ENCODE measurements around the gene TLE7.

- TF ChIP-seq, protein P1, sequence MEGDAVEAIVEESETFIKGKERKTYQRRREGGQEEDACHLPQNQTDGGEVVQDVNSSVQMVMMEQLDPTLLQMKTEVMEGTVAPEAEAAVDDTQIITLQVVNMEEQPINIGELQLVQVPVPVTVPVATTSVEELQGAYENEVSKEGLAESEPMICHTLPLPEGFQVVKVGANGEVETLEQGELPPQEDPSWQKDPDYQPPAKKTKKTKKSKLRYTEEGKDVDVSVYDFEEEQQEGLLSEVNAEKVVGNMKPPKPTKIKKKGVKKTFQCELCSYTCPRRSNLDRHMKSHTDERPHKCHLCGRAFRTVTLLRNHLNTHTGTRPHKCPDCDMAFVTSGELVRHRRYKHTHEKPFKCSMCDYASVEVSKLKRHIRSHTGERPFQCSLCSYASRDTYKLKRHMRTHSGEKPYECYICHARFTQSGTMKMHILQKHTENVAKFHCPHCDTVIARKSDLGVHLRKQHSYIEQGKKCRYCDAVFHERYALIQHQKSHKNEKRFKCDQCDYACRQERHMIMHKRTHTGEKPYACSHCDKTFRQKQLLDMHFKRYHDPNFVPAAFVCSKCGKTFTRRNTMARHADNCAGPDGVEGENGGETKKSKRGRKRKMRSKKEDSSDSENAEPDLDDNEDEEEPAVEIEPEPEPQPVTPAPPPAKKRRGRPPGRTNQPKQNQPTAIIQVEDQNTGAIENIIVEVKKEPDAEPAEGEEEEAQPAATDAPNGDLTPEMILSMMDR (IDR thresholded peaks at IDR 0.05; ENCODE audit: low read depth, low read length), result no peak
- TF ChIP-seq POLR2A (IDR thresholded peaks at IDR 0.05; ENCODE audit: extremely low read depth, insufficient read length), result no peak
These were observed 11.2 kb upstream of the TLE7 start for GRCh38 chr16:71453036-71453435.
